Measurements from ENCODE around the gene SGTA.

GRCh38 chr19:2765376-2765775, 17.7 kb downstream of the SGTA start:
- TF ChIP-seq, protein P1, sequence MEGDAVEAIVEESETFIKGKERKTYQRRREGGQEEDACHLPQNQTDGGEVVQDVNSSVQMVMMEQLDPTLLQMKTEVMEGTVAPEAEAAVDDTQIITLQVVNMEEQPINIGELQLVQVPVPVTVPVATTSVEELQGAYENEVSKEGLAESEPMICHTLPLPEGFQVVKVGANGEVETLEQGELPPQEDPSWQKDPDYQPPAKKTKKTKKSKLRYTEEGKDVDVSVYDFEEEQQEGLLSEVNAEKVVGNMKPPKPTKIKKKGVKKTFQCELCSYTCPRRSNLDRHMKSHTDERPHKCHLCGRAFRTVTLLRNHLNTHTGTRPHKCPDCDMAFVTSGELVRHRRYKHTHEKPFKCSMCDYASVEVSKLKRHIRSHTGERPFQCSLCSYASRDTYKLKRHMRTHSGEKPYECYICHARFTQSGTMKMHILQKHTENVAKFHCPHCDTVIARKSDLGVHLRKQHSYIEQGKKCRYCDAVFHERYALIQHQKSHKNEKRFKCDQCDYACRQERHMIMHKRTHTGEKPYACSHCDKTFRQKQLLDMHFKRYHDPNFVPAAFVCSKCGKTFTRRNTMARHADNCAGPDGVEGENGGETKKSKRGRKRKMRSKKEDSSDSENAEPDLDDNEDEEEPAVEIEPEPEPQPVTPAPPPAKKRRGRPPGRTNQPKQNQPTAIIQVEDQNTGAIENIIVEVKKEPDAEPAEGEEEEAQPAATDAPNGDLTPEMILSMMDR (IDR thresholded peaks at IDR 0.05; ENCODE audit: low read length): no peak
- TF ChIP-seq EZH2 (optimal IDR thresholded peaks at IDR 0.05; ENCODE audit: low read depth, low read length): no peak
